Caco-2 (cell line): ENCODE data around the gene SEMA4G. TPM values are rescaled to one million over a fixed set of nuclear protein-coding genes. Genes with fewer than 3 reads are reported as not detected.

Experiments used
- BruUV-seq: library from RNA; stranded (reverse); fragments of 400-500 nt; replicated peaks from 2 replicates; lab custom pipeline; 2021; lab: Mats Ljungman, UMichigan
- CTCF ChIA-PET: fragments of 300-600 bp; sonication (Branson Sonifier 250); formaldehyde crosslinking; loops from one replicate; lab custom pipeline; 2022; ENCODE audit warnings: antibody characterized with exemption; lab: Charles Lee
- POLR2A ChIA-PET: fragments of 300-600 bp; sonication (Branson Sonifier 250); formaldehyde crosslinking; loops from one replicate; lab custom pipeline; 2022; ENCODE audit warnings: antibody characterized with exemption; lab: Charles Lee
- DNase-seq, 2 experiments: peaks; one replicate each; pipeline versions ENCODE4 v3.0.0 to v3.0.0-alpha.2; 2020 to 2022
- H3K27me3 ChIP-seq: replicated peaks from 2 replicates; pipeline ENCODE4 v1.6.0; 2011; ENCODE audit warnings: low read length; ENCODE audit not compliant: control insufficient read depth, insufficient read depth
- H3K36me3 ChIP-seq: 2 replicates; pipeline ENCODE4 v1.5.1; 2011; ENCODE audit warnings: low read length; ENCODE audit not compliant: control insufficient read depth, insufficient read depth
- H3K4me1 ChIP-seq: fragments of 250-450 bp; sonication (Bioruptor Pico); 2 replicates; pipeline ENCODE4 v1.5.1; 2020; ENCODE audit warnings: mild to moderate bottlenecking
- H3K4me3 ChIP-seq: 2 replicates; pipeline ENCODE4 v1.5.1; 2011; ENCODE audit warnings: low read depth, mild to moderate bottlenecking, control low read depth, low read length
- H3K9me3 ChIP-seq: fragments of 250-450 bp; sonication (Bioruptor Pico); 2 replicates; pipeline ENCODE4 v1.5.1; 2020; ENCODE audit warnings: mild to moderate bottlenecking, moderate library complexity
- H3K27ac Mint-ChIP-seq: one replicate; pipeline ENCODE4 v1.8.0; 2022; ENCODE audit warnings: mixed read lengths; ENCODE audit not compliant: unreplicated experiment
- H3K27me3 Mint-ChIP-seq: one replicate; pipeline ENCODE4 v1.8.0; 2022; ENCODE audit warnings: mixed read lengths; ENCODE audit not compliant: insufficient read depth, unreplicated experiment
- H3K36me3 Mint-ChIP-seq: one replicate; pipeline ENCODE4 v1.8.0; 2022; ENCODE audit warnings: mild to moderate bottlenecking, mixed read lengths; ENCODE audit not compliant: insufficient read depth, unreplicated experiment
- H3K4me1 Mint-ChIP-seq: one replicate; pipeline ENCODE4 v1.8.0; 2022; ENCODE audit warnings: low read depth, mixed read lengths; ENCODE audit not compliant: unreplicated experiment
- H3K4me3 Mint-ChIP-seq: one replicate; pipeline ENCODE4 v1.8.0; 2022; ENCODE audit warnings: mild to moderate bottlenecking, moderate library complexity, mixed read lengths; ENCODE audit not compliant: unreplicated experiment
- H3K9me3 Mint-ChIP-seq: one replicate; pipeline ENCODE4 v1.8.0; 2022; ENCODE audit warnings: mixed read lengths; ENCODE audit not compliant: unreplicated experiment
- CTCF ChIP-seq, 2 experiments: fragments of 200-600 bp in 1 of 2; IDR thresholded peaks; 1 replicate in 1 of 2; 2 replicates in 1 of 2; pipeline versions ENCODE4 v1.5.1 to v1.8.0; 2011 to 2022; ENCODE audit warnings: antibody characterized with exemption in 1 of 2, control low read depth in 1 of 2, inconsistent platforms in 1 of 2, low read depth in 1 of 2, low read length in 1 of 2, mild to moderate bottlenecking in 1 of 2, moderate library complexity in 1 of 2; ENCODE audit not compliant: insufficient read depth in 1 of 2, severe bottlenecking in 1 of 2, unreplicated experiment in 1 of 2
- intact Hi-C: fragments of 100-400 bp; cut with micrococcal nuclease; formaldehyde crosslinking; loops from one replicate; pipeline ENCODE4 v1.10.0; 2022; ENCODE audit not compliant: unreplicated experiment
- total RNA-seq: library from RNA; stranded (reverse); gene quantifications from 2 replicates; pipeline ENCODE4 v1.2.3, GENCODE V29; 2022

The SEMA4G gene
- total RNA-seq, 1 experiment from 2014 or later, result 81.2 TPM

DNA sequence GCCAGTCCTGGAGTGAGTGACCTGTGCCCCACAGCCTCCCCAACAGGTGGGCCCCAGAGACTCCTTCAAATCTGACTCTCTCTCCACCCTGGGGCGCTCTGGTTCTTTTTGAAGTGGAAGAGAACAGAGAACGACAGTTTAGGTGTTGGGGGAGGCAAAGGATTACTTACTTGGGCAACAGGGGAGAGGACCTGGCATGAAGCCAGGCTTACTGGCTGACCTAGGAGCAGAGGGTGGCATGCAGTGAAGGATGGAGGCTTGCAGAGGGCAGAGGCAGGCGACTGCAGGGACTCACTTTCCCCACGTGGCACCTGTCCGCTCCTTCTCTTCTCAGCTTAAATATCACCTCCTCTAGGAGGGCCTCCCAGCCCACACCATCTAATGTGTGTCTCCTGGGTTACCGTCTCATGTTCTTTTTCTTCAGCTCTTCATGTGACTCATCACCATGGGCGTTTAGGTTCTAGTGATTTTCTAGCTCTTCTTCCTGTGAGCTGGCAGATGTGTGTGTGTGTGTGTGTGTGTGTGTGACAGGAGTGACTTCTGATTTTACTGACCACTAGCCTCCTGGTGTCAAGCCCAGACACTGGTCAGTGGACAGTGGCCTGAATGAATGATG is 45.8 kb downstream of the SEMA4G start:
- Mint-ChIP-seq H3K36me3 (no peaks in the 10 kb centered on the region), H3K4me1 (peaks cover 20% of the 10 kb centered on the region), H3K4me3 (no peak overlapping the region), H3K27me3 (no peaks in the 10 kb centered on the region), H3K9me3 (no peaks in the 10 kb centered on the region), H3K27ac (no peak overlapping the region)
- Histone ChIP-seq H3K4me1 (peaks cover 11% of the 10 kb centered on the region; the same call in 1 of the 2 replicates), H3K9me3 (no peaks in the 10 kb centered on the region), H3K27me3 (no peaks in the 10 kb centered on the region), H3K36me3 (no peaks in the 10 kb centered on the region), H3K4me3 (no peak overlapping the region)
- intact Hi-C loops, result loop anchor here (5.0 kb wide), 3 partner anchors 83 to 453 kb away; no protein-coding TSS in a partner anchor
- no TSS peak for BruUV-seq
- CTCF ChIA-PET, result interaction anchor here (0.5 to 2.5 kb wide), 15 partner anchors 11 to 272 kb away, joined by 3 to 58 read pairs (median 5); partner anchors contain the start of genes LZTS2, PDZD7 and SFXN3
- no peak for DNase-seq
- POLR2A ChIA-PET, result interaction anchor here (0.6 to 0.7 kb wide), 2 partner anchors 16 to 43 kb away, joined by 3 to 5 read pairs; partner anchors contain the start of gene PDZD7
- no peak for TF ChIP-seq CTCF (IDR thresholded peaks at IDR 0.05; ENCODE audit: insufficient read depth in 1 of 2, low read depth in 1 of 2, low read length in 1 of 2, severe bottlenecking in 1 of 2, unreplicated experiment in 1 of 2)

GRCh38 chr10:101015582-101015973 is 46.3 kb downstream of the SEMA4G start:
- H3K36me3 ChIP-seq, result no peaks in the 10 kb centered on the region
- no peaks in the 10 kb centered on the region for H3K9me3 ChIP-seq
- H3K4me1 ChIP-seq, result peaks cover 11% of the 10 kb centered on the region; the same call in 1 of the 2 replicates
- BruUV-seq, result no TSS peak
- TF ChIP-seq CTCF (IDR thresholded peaks at IDR 0.05; ENCODE audit: insufficient read depth in 1 of 2, low read depth in 1 of 2, low read length in 1 of 2, severe bottlenecking in 1 of 2, unreplicated experiment in 1 of 2), result no peak
- intact Hi-C loops, result no loop called here
- no peak overlapping the region for H3K4me3 ChIP-seq
- H3K27me3 ChIP-seq, result no peaks in the 10 kb centered on the region
- H3K27me3 Mint-ChIP-seq, result no peaks in the 10 kb centered on the region
- no peak overlapping the region for H3K27ac Mint-ChIP-seq
- H3K4me3 Mint-ChIP-seq, result no peak overlapping the region
- no peaks in the 10 kb centered on the region for H3K36me3 Mint-ChIP-seq
- no peak for DNase-seq
- POLR2A ChIA-PET, result no interaction called here
- peaks cover 20% of the 10 kb centered on the region for H3K4me1 Mint-ChIP-seq
- CTCF ChIA-PET, result interaction anchor here (0.6 to 2.5 kb wide), 5 partner anchors 12 to 163 kb away, joined by 4 to 58 read pairs (median 7); partner anchors contain the start of genes LZTS2, PDZD7 and SFXN3
- no peaks in the 10 kb centered on the region for H3K9me3 Mint-ChIP-seq

DNA sequence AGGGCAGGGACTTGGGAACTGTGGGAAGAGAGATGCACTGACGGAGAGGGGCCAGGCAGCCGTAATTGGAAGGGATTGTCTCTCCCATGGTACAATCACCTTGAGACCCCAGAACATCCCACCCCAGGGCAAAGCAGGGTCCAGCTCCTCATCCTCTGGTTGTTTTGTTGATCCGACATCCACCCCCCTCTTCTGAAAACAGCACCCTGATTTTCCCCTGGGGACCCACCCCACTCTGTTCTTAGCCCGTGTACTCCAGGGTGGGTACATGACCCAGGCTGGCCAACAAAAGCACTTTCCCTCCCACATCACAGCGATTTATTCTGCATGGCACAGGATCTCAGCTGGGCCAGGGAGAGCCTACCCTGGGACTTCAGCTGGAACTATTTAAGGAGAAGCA is 47.5 kb downstream of the SEMA4G start:
- no TSS peak for BruUV-seq
- H3K9me3 Mint-ChIP-seq, result no peaks in the 10 kb centered on the region
- peaks cover 20% of the 10 kb centered on the region for H3K4me1 Mint-ChIP-seq
- ChIA-PET POLR2A (interaction anchor here (0.5 kb wide), 1 partner anchor 18 kb away, joined by 3 read pairs; no protein-coding TSS in a partner anchor), CTCF (interaction anchor here (0.6 kb wide), 1 partner anchor 11 kb away, joined by 3 read pairs; no protein-coding TSS in a partner anchor)
- Histone ChIP-seq H3K9me3 (no peaks in the 10 kb centered on the region), H3K4me1 (peaks cover 11% of the 10 kb centered on the region; the same call in 1 of the 2 replicates), H3K4me3 (no peak overlapping the region), H3K36me3 (no peaks in the 10 kb centered on the region), H3K27me3 (no peaks in the 10 kb centered on the region)
- TF ChIP-seq CTCF (IDR thresholded peaks at IDR 0.05; ENCODE audit: insufficient read depth in 1 of 2, low read depth in 1 of 2, low read length in 1 of 2, severe bottlenecking in 1 of 2, unreplicated experiment in 1 of 2), result no peak
- no peak overlapping the region for H3K4me3 Mint-ChIP-seq
- no peak for DNase-seq
- no peaks in the 10 kb centered on the region for H3K36me3 Mint-ChIP-seq
- no peak overlapping the region for H3K27ac Mint-ChIP-seq
- H3K27me3 Mint-ChIP-seq, result no peaks in the 10 kb centered on the region
- intact Hi-C loops, result no loop called here
